Large intestine (tissue), 3 donors: ENCODE data around the gene APC. TPM values are rescaled to one million over a fixed set of nuclear protein-coding genes. Genes with fewer than 3 reads are reported as not detected.

Experiments
- DNase-seq, 2 donors: peaks; one replicate each; pipeline versions ENCODE4 v3.0.0 to v3.0.0-alpha.2; 2013
- H3K27ac ChIP-seq: one replicate; pipeline ENCODE4 v1.5.1; 2013; ENCODE audit warnings: low read length
- H3K27me3 ChIP-seq: 2 replicates; pipeline ENCODE4 v1.6.1; 2013; ENCODE audit warnings: low read length; ENCODE audit not compliant: control insufficient read depth, insufficient read depth
- H3K36me3 ChIP-seq: 2 replicates; pipeline ENCODE4 v1.6.1; 2013; ENCODE audit warnings: low read length; ENCODE audit not compliant: control insufficient read depth, insufficient read depth
- H3K4me1 ChIP-seq: one replicate; pipeline ENCODE4 v1.6.1; 2013; ENCODE audit warnings: low read length; ENCODE audit not compliant: control insufficient read depth, insufficient read depth
- H3K4me3 ChIP-seq: one replicate; pipeline ENCODE4 v1.5.1; 2013; ENCODE audit warnings: low read length
- H3K9me3 ChIP-seq: one replicate; pipeline ENCODE4 v1.6.1; 2013; ENCODE audit warnings: mild to moderate bottlenecking, low read depth, low read length, moderate library complexity; ENCODE audit not compliant: control insufficient read depth
- whole genome bisulfite sequencing: methylation state at CpG from one replicate; pipeline ENCODE4 v1.1.5; 2013; ENCODE audit warnings: low lambda C conversion rate; ENCODE audit not compliant: insufficient coverage; 5-methylcytosine and 5-hydroxymethylcytosine counted together
- polyA plus RNA-seq: library from polyadenylated mRNA; unstranded; fragments of 120-200 nt; gene quantifications from one replicate; pipeline ENCODE4 v1.2.1, GENCODE V29; 2013

The APC gene
- polyA plus RNA-seq, 1 donor: 33.7 TPM

GRCh38 chr5:112811023-112811422 is 73.3 kb downstream of the APC start:
- Histone ChIP-seq H3K36me3 (peaks cover 19% of the 10 kb centered on the region), H3K4me3 (no peak overlapping the region), H3K27me3 (no peaks in the 10 kb centered on the region), H3K9me3 (no peaks in the 10 kb centered on the region), H3K4me1 (no peaks in the 10 kb centered on the region), H3K27ac (no peak overlapping the region)
- no CpG with 5 or more reads among the region's 1 CpG for WGBS
- DNase-seq: no peak

GRCh38 chr5:112812549-112812948 is 74.9 kb downstream of the APC start:
- no peaks in the 10 kb centered on the region for H3K9me3 ChIP-seq
- no CpG with 5 or more reads among the region's 1 CpG for WGBS
- no peaks in the 10 kb centered on the region for H3K27me3 ChIP-seq
- H3K4me1 ChIP-seq: no peaks in the 10 kb centered on the region
- H3K4me3 ChIP-seq: no peak overlapping the region
- no peak for DNase-seq
- no peak overlapping the region for H3K27ac ChIP-seq
- peaks cover 20% of the 10 kb centered on the region for H3K36me3 ChIP-seq

DNA sequence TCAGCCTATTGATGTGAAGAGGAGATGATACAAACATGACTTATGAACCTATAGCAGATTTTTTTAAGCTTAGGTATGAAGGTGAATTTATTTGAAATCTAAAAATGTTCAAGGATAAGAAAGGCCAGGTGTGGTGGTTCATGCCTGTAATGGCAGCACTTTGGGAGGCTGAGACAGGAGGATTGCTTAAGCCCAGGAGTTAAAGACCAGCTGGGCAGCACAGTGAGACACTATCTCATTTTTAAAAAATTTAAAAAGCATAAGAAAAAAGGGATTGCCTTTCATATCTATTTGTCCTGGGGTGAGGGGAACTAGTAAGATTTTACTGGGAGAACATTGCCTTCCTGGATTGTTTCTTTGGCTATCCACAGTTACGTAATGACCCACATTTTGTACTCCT is 82.6 kb downstream of the APC start:
- H3K4me3 ChIP-seq: no peak overlapping the region
- H3K9me3 ChIP-seq: no peaks in the 10 kb centered on the region
- no peak for DNase-seq
- H3K27ac ChIP-seq: no peak overlapping the region
- H3K27me3 ChIP-seq: no peaks in the 10 kb centered on the region
- no CpG with 5 or more reads among the region's 1 CpG for WGBS
- peaks cover 57% of the 10 kb centered on the region for H3K36me3 ChIP-seq
- H3K4me1 ChIP-seq: no peaks in the 10 kb centered on the region

GRCh38 chr5:112822456-112822855 is 84.8 kb downstream of the APC start:
- H3K27ac ChIP-seq: no peak overlapping the region
- DNase-seq: no peak
- H3K4me3 ChIP-seq: no peak overlapping the region
- WGBS: no CpG with 5 or more reads among the region's 4 CpGs
- H3K4me1 ChIP-seq: no peaks in the 10 kb centered on the region
- H3K27me3 ChIP-seq: no peaks in the 10 kb centered on the region
- no peaks in the 10 kb centered on the region for H3K9me3 ChIP-seq
- peaks cover 50% of the 10 kb centered on the region for H3K36me3 ChIP-seq

GRCh38 chr5:112823181-112823580 is 85.5 kb downstream of the APC start:
- DNase-seq: no peak
- Histone ChIP-seq H3K27ac (no peak overlapping the region), H3K36me3 (peaks cover 50% of the 10 kb centered on the region), H3K9me3 (no peaks in the 10 kb centered on the region), H3K4me1 (no peaks in the 10 kb centered on the region), H3K4me3 (no peak overlapping the region), H3K27me3 (no peaks in the 10 kb centered on the region)
- no CpG with 5 or more reads among the region's 2 CpGs for WGBS

DNA sequence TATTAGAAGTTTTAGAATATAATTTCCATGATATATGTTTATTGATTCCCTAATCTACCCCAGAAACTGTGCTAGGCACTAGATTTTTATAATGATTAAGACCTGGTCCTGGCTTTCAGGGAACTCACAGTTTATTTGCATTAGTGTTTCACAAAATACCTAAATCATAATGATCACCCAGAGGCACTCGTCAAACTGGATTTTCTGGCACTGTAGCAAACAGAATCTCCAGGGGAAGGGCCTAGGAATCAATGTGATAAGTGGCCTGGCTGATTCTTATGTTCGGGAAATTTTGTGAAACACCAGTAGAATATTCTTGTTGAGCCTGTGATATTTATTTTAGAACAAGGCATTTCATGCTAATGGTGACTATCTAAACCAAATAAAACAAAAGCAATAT is 86.0 kb downstream of the APC start:
- WGBS: 83% methylated on average over 1 of the region's 2 CpGs
- no peaks in the 10 kb centered on the region for H3K4me1 ChIP-seq
- H3K27ac ChIP-seq: no peak overlapping the region
- H3K36me3 ChIP-seq: peaks cover 54% of the 10 kb centered on the region
- no peak for DNase-seq
- H3K4me3 ChIP-seq: no peak overlapping the region
- no peaks in the 10 kb centered on the region for H3K9me3 ChIP-seq
- no peaks in the 10 kb centered on the region for H3K27me3 ChIP-seq

- no peak overlapping the region for H3K4me3 ChIP-seq
- H3K36me3 ChIP-seq: peaks cover 55% of the 10 kb centered on the region
- no peak overlapping the region for H3K27ac ChIP-seq
- no peaks in the 10 kb centered on the region for H3K4me1 ChIP-seq
- H3K9me3 ChIP-seq: no peaks in the 10 kb centered on the region
- DNase-seq: no peak
- H3K27me3 ChIP-seq: no peaks in the 10 kb centered on the region
Observed at GRCh38 chr5:112824197-112824596, 86.5 kb downstream of the APC start.

DNA sequence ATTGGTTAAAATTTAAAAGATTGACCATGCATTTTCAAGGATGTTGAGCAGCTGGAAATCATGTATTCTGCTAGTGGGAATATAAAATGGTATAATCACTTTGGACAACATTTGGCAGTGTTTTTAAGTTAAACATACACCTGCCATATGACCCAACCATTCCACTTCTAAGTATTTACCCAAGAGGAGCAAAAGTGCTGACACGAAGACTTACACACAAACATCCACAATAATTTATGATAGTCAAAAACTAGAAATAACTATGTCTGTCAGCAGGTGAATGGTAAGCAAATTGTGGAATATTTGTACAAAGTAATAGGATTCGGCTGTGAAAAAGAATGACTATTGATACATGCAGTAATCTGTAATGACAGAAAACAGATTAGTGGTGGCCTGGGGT is 92.7 kb downstream of the APC start:
- Histone ChIP-seq H3K9me3 (no peaks in the 10 kb centered on the region), H3K36me3 (peaks cover 42% of the 10 kb centered on the region), H3K27ac (no peak overlapping the region), H3K4me3 (no peak overlapping the region), H3K4me1 (no peaks in the 10 kb centered on the region), H3K27me3 (no peaks in the 10 kb centered on the region)
- 90% methylated on average over 2 of the region's 2 CpGs for WGBS
- no peak for DNase-seq

DNA sequence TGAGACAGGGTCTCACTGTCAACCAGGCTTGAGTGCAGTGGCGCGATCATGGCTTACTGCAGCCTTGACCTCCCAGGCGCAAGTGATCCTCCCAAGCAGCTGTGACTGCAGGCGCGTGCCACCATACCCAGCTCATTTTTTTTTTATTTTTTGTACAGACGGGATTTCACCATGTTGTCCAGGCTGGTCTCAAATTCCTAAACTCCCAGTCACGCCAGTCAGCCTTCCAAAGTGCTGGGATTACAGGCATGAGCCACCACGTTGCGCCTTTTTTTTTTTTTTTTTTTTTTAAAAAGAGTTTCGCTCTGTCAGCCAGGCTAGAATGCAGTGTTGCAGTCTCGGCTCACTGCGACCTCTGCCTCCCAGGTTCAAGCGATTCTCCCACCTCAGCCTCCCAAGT is 96.3 kb downstream of the APC start:
- WGBS: 100% methylated on average over 1 of the region's 13 CpGs
- no peak for DNase-seq
- peaks cover 51% of the 10 kb centered on the region for H3K36me3 ChIP-seq

GRCh38 chr5:112844489-112844888 is 106.8 kb downstream of the APC start:
- H3K27ac ChIP-seq: no peak overlapping the region
- no peak for DNase-seq
- H3K27me3 ChIP-seq: no peaks in the 10 kb centered on the region
- no CpG with 5 or more reads among the region's 1 CpG for WGBS
- H3K4me3 ChIP-seq: no peak overlapping the region
- H3K9me3 ChIP-seq: no peaks in the 10 kb centered on the region
- H3K4me1 ChIP-seq: no peaks in the 10 kb centered on the region
- H3K36me3 ChIP-seq: peaks cover 2% of the 10 kb centered on the region

More for the DNA sequence above, 96.3 kb downstream of the APC start:
- no peak overlapping the region for H3K4me3 ChIP-seq
- H3K27me3 ChIP-seq: no peaks in the 10 kb centered on the region
- H3K9me3 ChIP-seq: no peaks in the 10 kb centered on the region
- H3K27ac ChIP-seq: no peak overlapping the region
- H3K4me1 ChIP-seq: no peaks in the 10 kb centered on the region

DNA sequence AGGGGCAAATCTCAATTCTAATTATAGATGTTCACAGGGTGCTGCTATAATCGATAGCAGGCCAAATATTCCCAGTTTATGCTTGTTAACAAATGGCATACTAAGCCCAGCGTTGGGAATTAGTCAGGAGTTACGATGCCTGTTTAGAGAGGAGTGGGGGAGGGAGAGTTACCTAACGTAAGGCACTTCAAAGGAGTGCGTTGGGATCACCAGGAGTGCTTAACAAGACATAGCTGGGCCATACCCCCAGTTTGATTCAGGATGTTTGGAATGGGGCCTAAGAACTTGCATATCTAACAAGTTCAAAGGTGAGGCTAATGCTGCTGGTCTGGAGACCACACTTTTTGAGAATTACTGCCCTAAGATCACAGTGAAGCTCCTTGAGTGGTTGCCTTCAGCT is 108.9 kb downstream of the APC start:
- no peaks in the 10 kb centered on the region for H3K9me3 ChIP-seq
- H3K27ac ChIP-seq: no peak overlapping the region
- H3K4me1 ChIP-seq: no peaks in the 10 kb centered on the region
- H3K36me3 ChIP-seq: no peaks in the 10 kb centered on the region
- no peak for DNase-seq
- H3K27me3 ChIP-seq: no peaks in the 10 kb centered on the region
- no peak overlapping the region for H3K4me3 ChIP-seq
- 90% methylated on average over 2 of the region's 5 CpGs for WGBS
